HEK293 (cell line): ENCODE results near the gene GPAT2.
"Not testable (repeated sequence)": the region's sequence is repeated elsewhere in the genome, so short reads cannot be mapped to it uniquely, and the experiment has no call there.

Experiments used
- CTCF ChIA-PET: fragments of 350-600 bp; formaldehyde crosslinking; extraction: SDS; loops from one replicate; lab custom pipeline; 2021; ENCODE audit warnings: antibody characterized with exemption; lab: Yijun Ruan, JAX
- POLR2A ChIA-PET: fragments of 300-600 bp; formaldehyde crosslinking; extraction: SDS; loops from one replicate; lab custom pipeline; 2020; ENCODE audit warnings: antibody characterized with exemption, inconsistent platforms; lab: Yijun Ruan, JAX
- H3K27ac ChIP-seq: fragments of 200-500 bp; sonication (Bioruptor generic); 2 replicates; pipeline ENCODE4 v1.5.1; 2014; ENCODE audit warnings: low read depth, low read length, control low read depth, inconsistent platforms; ENCODE audit errors: extremely low read depth
- H3K36me3 ChIP-seq, 2 experiments: fragments of 200-500 bp in 1 of 2; sonication (Bioruptor generic) in 1 of 2; 1 replicate in 1 of 2; 2 replicates in 1 of 2; pipeline ENCODE4 v1.5.1; 2014 to 2017; ENCODE audit warnings: inconsistent platforms in 2 of 2, low read length in 2 of 2; ENCODE audit not compliant: control insufficient read depth in 2 of 2, insufficient read depth in 1 of 2
- H3K4me1 ChIP-seq: fragments of 200-500 bp; sonication (Bioruptor generic); 2 replicates; pipeline ENCODE4 v1.5.1; 2014; ENCODE audit warnings: mild to moderate bottlenecking, low read length, inconsistent platforms; ENCODE audit not compliant: control insufficient read depth, insufficient read depth
- H3K4me3 ChIP-seq: 2 replicates; pipeline ENCODE4 v1.5.1; 2011; ENCODE audit warnings: low read depth, mild to moderate bottlenecking, control low read depth, low read length, moderate library complexity
- H3K9me3 ChIP-seq: fragments of 200-500 bp; sonication (Bioruptor generic); 2 replicates; pipeline ENCODE4 v1.5.1; 2014; ENCODE audit warnings: low read depth, low read length, inconsistent platforms; ENCODE audit not compliant: control insufficient read depth, insufficient read depth

The GPAT2 gene

GRCh38 chr2:96054537-96054936, 19.8 kb upstream of the GPAT2 start:
- CTCF ChIA-PET, H3K27ac ChIP-seq, H3K36me3 ChIP-seq, H3K4me3 ChIP-seq, H3K9me3 ChIP-seq, POLR2A ChIA-PET, H3K4me1 ChIP-seq: not testable (repeated sequence)

GRCh38 chr2:96053385-96053784, 18.7 kb upstream of the GPAT2 start:
- CTCF ChIA-PET, H3K27ac ChIP-seq, H3K36me3 ChIP-seq, H3K4me3 ChIP-seq, POLR2A ChIA-PET, H3K9me3 ChIP-seq, H3K4me1 ChIP-seq: not testable (repeated sequence)

GRCh38 chr2:96052632-96053031, 17.9 kb upstream of the GPAT2 start:
- POLR2A ChIA-PET, CTCF ChIA-PET, H3K36me3 ChIP-seq, H3K4me3 ChIP-seq, H3K9me3 ChIP-seq, H3K27ac ChIP-seq, H3K4me1 ChIP-seq: not testable (repeated sequence)

- POLR2A ChIA-PET, H3K4me1 ChIP-seq, H3K4me3 ChIP-seq, H3K36me3 ChIP-seq, H3K9me3 ChIP-seq, CTCF ChIA-PET, H3K27ac ChIP-seq: not testable (repeated sequence)
Observed at GRCh38 chr2:96049917-96050262, 15.2 kb upstream of the GPAT2 start.

GRCh38 chr2:96049049-96049916, 14.6 kb upstream of the GPAT2 start:
- POLR2A ChIA-PET, H3K27ac ChIP-seq, CTCF ChIA-PET: not testable (repeated sequence)

GRCh38 chr2:96035554-96035953, 838 bp upstream of the GPAT2 start:
- CTCF ChIA-PET, H3K4me1 ChIP-seq, H3K36me3 ChIP-seq, H3K4me3 ChIP-seq, H3K9me3 ChIP-seq, H3K27ac ChIP-seq, POLR2A ChIA-PET: not testable (repeated sequence)

More at GRCh38 chr2:96049049-96049916, 14.6 kb upstream of the GPAT2 start:
- H3K36me3 ChIP-seq, H3K9me3 ChIP-seq, H3K4me3 ChIP-seq, H3K4me1 ChIP-seq: not testable (repeated sequence)

- H3K36me3 ChIP-seq, CTCF ChIA-PET, H3K9me3 ChIP-seq, H3K4me1 ChIP-seq, H3K27ac ChIP-seq, H3K4me3 ChIP-seq, POLR2A ChIA-PET: not testable (repeated sequence)
Observed at GRCh38 chr2:96033997-96034396, 719 bp downstream of the GPAT2 start.

- H3K4me3 ChIP-seq, CTCF ChIA-PET, POLR2A ChIA-PET, H3K36me3 ChIP-seq, H3K27ac ChIP-seq, H3K4me1 ChIP-seq, H3K9me3 ChIP-seq: not testable (repeated sequence)
Observed at GRCh38 chr2:96027725-96028325, 6.9 kb downstream of the GPAT2 start.

- H3K9me3 ChIP-seq, H3K4me3 ChIP-seq, POLR2A ChIA-PET, H3K36me3 ChIP-seq, H3K27ac ChIP-seq, H3K4me1 ChIP-seq: not testable (repeated sequence)
- CTCF ChIA-PET: interaction anchor here (3.9 kb wide), 1 partner anchor 92 kb away, joined by 29 read pairs; no protein-coding TSS in a partner anchor
Observed at GRCh38 chr2:96025755-96026154, 9.0 kb downstream of the GPAT2 start.
